SK-N-SH treated with all-trans-retinoic acid at 6 μM for 48 hours (cell line): ENCODE results near the gene MGLL.

Source experiments
- ATAC-seq: fragments of 200-7000 bp; cut with Tn5 transposase; 3 replicates; pipeline ENCODE4 v1.9.1; 2020; ENCODE audit warnings: mild to moderate bottlenecking, moderate library complexity
- ARNTL ChIP-seq: fragments of 450-650 bp; formaldehyde crosslinking; IDR thresholded peaks from 2 replicates; pipeline ENCODE4 v1.5.0; 2020; ENCODE audit warnings: low read depth, mild to moderate bottlenecking, moderate library complexity, borderline replicate concordance
- BACH2 ChIP-seq: fragments of 250-450 bp; sonication (Bioruptor Pico); IDR thresholded peaks from 2 replicates; pipeline ENCODE4 v1.9.0; 2021; ENCODE audit warnings: mild to moderate bottlenecking, borderline replicate concordance
- CREB5 ChIP-seq: fragments of 250-450 bp; sonication (Bioruptor Pico); IDR thresholded peaks from 2 replicates; pipeline ENCODE4 v1.5.1; 2020; ENCODE audit warnings: low read depth, mild to moderate bottlenecking, moderate library complexity
- CSDC2 ChIP-seq: fragments of 250-450 bp; sonication (Bioruptor Pico); IDR thresholded peaks from 2 replicates; pipeline ENCODE4 v1.5.0; 2020; ENCODE audit warnings: mild to moderate bottlenecking, moderate library complexity
- CSRNP3 ChIP-seq: fragments of 250-450 bp; sonication (Bioruptor Pico); IDR thresholded peaks from 2 replicates; pipeline ENCODE4 v1.5.1; 2021; ENCODE audit warnings: mild to moderate bottlenecking, moderate library complexity
- ESRRG ChIP-seq: fragments of 250-450 bp; sonication (Bioruptor Pico); IDR thresholded peaks from 2 replicates; pipeline ENCODE4 v1.6.1; 2021; ENCODE audit warnings: mild to moderate bottlenecking
- GLIS3 ChIP-seq: fragments of 250-450 bp; sonication (Bioruptor Pico); IDR thresholded peaks from 2 replicates; pipeline ENCODE4 v1.5.0; 2020; ENCODE audit warnings: mild to moderate bottlenecking, moderate library complexity
- ISL1 ChIP-seq: fragments of 250-450 bp; sonication (Bioruptor Pico); IDR thresholded peaks from 2 replicates; pipeline ENCODE4 v2.1.2; 2022; ENCODE audit warnings: mild to moderate bottlenecking, moderate library complexity
- OSR1 ChIP-seq: fragments of 250-450 bp; sonication (Bioruptor Pico); IDR thresholded peaks from 2 replicates; pipeline ENCODE4 v1.8.0; 2022; ENCODE audit warnings: moderate library complexity, mild to moderate bottlenecking, inconsistent platforms
- PATZ1 ChIP-seq: fragments of 250-450 bp; sonication (Bioruptor Pico); IDR thresholded peaks from 2 replicates; pipeline ENCODE4 v1.8.0; 2020; ENCODE audit warnings: mild to moderate bottlenecking, moderate library complexity, borderline replicate concordance
- POU6F1 ChIP-seq: fragments of 250-450 bp; sonication (Bioruptor Pico); IDR thresholded peaks from 2 replicates; pipeline ENCODE4 v1.8.0; 2021; ENCODE audit warnings: low read depth, mild to moderate bottlenecking, moderate library complexity, borderline replicate concordance
- PPARA ChIP-seq: fragments of 250-450 bp; sonication (Bioruptor Pico); IDR thresholded peaks from 2 replicates; pipeline ENCODE4 v1.5.0; 2020; ENCODE audit warnings: mild to moderate bottlenecking, borderline replicate concordance
- RARB ChIP-seq: fragments of 250-450 bp; sonication (Bioruptor Pico); IDR thresholded peaks from 2 replicates; pipeline ENCODE4 v1.8.0; 2021; ENCODE audit warnings: mild to moderate bottlenecking, moderate library complexity
- SNAI2 ChIP-seq: fragments of 250-450 bp; sonication (Bioruptor Pico); IDR thresholded peaks from 2 replicates; pipeline ENCODE4 v1.5.0; 2020; ENCODE audit warnings: mild to moderate bottlenecking, moderate library complexity
- TCF4 ChIP-seq: fragments of 250-450 bp; sonication (Bioruptor Pico); IDR thresholded peaks from 2 replicates; pipeline ENCODE4 v1.8.0; 2021; ENCODE audit warnings: mild to moderate bottlenecking, moderate library complexity, borderline replicate concordance
- TOX ChIP-seq: fragments of 250-450 bp; sonication (Bioruptor Pico); IDR thresholded peaks from 2 replicates; pipeline ENCODE4 v1.8.0; 2021; ENCODE audit warnings: mild to moderate bottlenecking, moderate library complexity, borderline replicate concordance
- TSHZ2 ChIP-seq: fragments of 250-450 bp; sonication (Bioruptor Pico); IDR thresholded peaks from 2 replicates; pipeline ENCODE4 v1.5.0; 2020; ENCODE audit warnings: mild to moderate bottlenecking, moderate library complexity
- ZC3H10 ChIP-seq: fragments of 250-450 bp; sonication (Bioruptor Pico); IDR thresholded peaks from 2 replicates; pipeline ENCODE4 v1.5.1; 2021; ENCODE audit warnings: mild to moderate bottlenecking, moderate library complexity
- ZFP3 ChIP-seq: fragments of 250-450 bp; sonication (Bioruptor Pico); IDR thresholded peaks from 2 replicates; pipeline ENCODE4 v1.5.0; 2020; ENCODE audit warnings: mild to moderate bottlenecking, moderate library complexity
- ZFP30 ChIP-seq: fragments of 450-650 bp; formaldehyde crosslinking; IDR thresholded peaks from 2 replicates; pipeline ENCODE4 v1.5.0; 2022; ENCODE audit warnings: mild to moderate bottlenecking, moderate library complexity
- ZNF565 ChIP-seq: fragments of 450-650 bp; formaldehyde crosslinking; conservative IDR thresholded peaks from 2 replicates; pipeline ENCODE4 v1.5.0; 2020; ENCODE audit warnings: low read depth, mild to moderate bottlenecking, moderate library complexity
- ZNF70 ChIP-seq: fragments of 450-650 bp; formaldehyde crosslinking; IDR thresholded peaks from 2 replicates; pipeline ENCODE4 v1.5.0; 2020; ENCODE audit warnings: mild to moderate bottlenecking, moderate library complexity
- ZNF8 ChIP-seq: fragments of 450-650 bp; formaldehyde crosslinking; IDR thresholded peaks from 2 replicates; pipeline ENCODE4 v1.5.0; 2020; ENCODE audit warnings: mild to moderate bottlenecking, moderate library complexity

Gene MGLL

GRCh38 chr3:127777921-127778656 lies 44.2 kb downstream of the MGLL start (continued):
- TF ChIP-seq CSRNP3 (CRISPR knock-in tag) = no peak

GRCh38 chr3:127777332-127777731 lies 45.0 kb downstream of the MGLL start:
- TF ChIP-seq SNAI2 (CRISPR knock-in tag) (no peak), ZFP3 (no peak), TOX (no peak), ZFP30 (CRISPR knock-in tag) (no peak), ARNTL (CRISPR knock-in tag) (no peak), POU6F1 (CRISPR knock-in tag) (no peak), ZNF8 (CRISPR knock-in tag) (no peak), ISL1 (CRISPR knock-in tag) (no peak), CSDC2 (CRISPR knock-in tag) (no peak), ZC3H10 (CRISPR knock-in tag) (no peak), ZNF565 (no peak), PATZ1 (CRISPR knock-in tag) (no peak), RARB (CRISPR knock-in tag) (no peak), ZNF70 (CRISPR knock-in tag) (no peak), PPARA (no peak), BACH2 (no peak), OSR1 (no peak), TCF4 (CRISPR knock-in tag) (no peak), CSRNP3 (CRISPR knock-in tag) (no peak), ESRRG (CRISPR knock-in tag) (no peak)
- ATAC-seq = no peak

- TF ChIP-seq GLIS3 = no peak
- TF ChIP-seq PPARA = no peak
- TF ChIP-seq TCF4 (CRISPR knock-in tag) = no peak
- TF ChIP-seq ZFP30 (CRISPR knock-in tag) = no peak
- TF ChIP-seq OSR1 = no peak
- TF ChIP-seq ZFP3 = no peak
- no peak for TF ChIP-seq CREB5 (CRISPR knock-in tag)
- no peak for TF ChIP-seq TSHZ2
- TF ChIP-seq CSRNP3 (CRISPR knock-in tag) = no peak
- TF ChIP-seq CSDC2 (CRISPR knock-in tag) = no peak
- no peak for TF ChIP-seq ZC3H10 (CRISPR knock-in tag)
- TF ChIP-seq ISL1 (CRISPR knock-in tag) = no peak
- no peak for TF ChIP-seq ZNF8 (CRISPR knock-in tag)
- no peak for TF ChIP-seq ZNF70 (CRISPR knock-in tag)
- TF ChIP-seq ESRRG (CRISPR knock-in tag) = no peak
- no peak for TF ChIP-seq PATZ1 (CRISPR knock-in tag)
- no peak for TF ChIP-seq RARB (CRISPR knock-in tag)
- ATAC-seq = no peak
Measured at GRCh38 chr3:127776347-127776746, 46.0 kb downstream of the MGLL start.
